Esophagus squamous epithelium (tissue), 4 donors: Measurements from ENCODE around the gene GPRIN3.

ENCODE experiments used
- POLR2A ChIP-seq, 4 donors: fragments of 450-650 bp; IDR thresholded peaks; one replicate each; pipeline ENCODE4 v1.6.1; 2017; ENCODE audit warnings: antibody characterized with exemption in 4 of 4, mild to moderate bottlenecking in 4 of 4, moderate library complexity in 3 of 4
- TF ChIP-seq, protein P1 (sequence below), 6 experiments: fragments of 450-650 bp in 4 of 6; fragments of 200-600 bp in 2 of 6; sonication (generic) in 2 of 6; IDR thresholded peaks; one replicate each; pipeline ENCODE4 v1.5.1; 2016 to 2019; ENCODE audit warnings: antibody characterized with exemption in 6 of 6, mild to moderate bottlenecking in 4 of 6, moderate library complexity in 4 of 6

DNA sequence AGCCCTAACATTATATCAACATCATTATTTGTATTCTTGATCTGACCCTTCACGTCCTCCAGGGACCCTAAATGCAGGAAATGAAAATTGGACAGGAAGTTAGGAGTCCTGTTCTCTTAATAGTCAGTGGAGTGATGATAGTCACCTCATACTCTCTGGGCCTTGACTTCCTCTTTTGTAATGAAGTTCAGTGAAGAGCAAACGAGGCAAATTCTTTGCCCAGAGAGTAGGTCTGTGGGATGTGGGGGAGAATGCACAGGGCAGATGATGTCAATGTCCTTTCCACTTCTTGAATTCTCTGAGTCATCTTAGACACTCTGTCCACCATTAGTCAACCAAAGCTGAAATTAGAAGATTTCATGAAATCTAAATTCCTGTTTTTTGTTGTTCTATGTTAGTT, 17.1 kb upstream of the GPRIN3 start:
- TF ChIP-seq, protein P1, sequence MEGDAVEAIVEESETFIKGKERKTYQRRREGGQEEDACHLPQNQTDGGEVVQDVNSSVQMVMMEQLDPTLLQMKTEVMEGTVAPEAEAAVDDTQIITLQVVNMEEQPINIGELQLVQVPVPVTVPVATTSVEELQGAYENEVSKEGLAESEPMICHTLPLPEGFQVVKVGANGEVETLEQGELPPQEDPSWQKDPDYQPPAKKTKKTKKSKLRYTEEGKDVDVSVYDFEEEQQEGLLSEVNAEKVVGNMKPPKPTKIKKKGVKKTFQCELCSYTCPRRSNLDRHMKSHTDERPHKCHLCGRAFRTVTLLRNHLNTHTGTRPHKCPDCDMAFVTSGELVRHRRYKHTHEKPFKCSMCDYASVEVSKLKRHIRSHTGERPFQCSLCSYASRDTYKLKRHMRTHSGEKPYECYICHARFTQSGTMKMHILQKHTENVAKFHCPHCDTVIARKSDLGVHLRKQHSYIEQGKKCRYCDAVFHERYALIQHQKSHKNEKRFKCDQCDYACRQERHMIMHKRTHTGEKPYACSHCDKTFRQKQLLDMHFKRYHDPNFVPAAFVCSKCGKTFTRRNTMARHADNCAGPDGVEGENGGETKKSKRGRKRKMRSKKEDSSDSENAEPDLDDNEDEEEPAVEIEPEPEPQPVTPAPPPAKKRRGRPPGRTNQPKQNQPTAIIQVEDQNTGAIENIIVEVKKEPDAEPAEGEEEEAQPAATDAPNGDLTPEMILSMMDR (IDR thresholded peaks at IDR 0.05) = no peak
- no peak for TF ChIP-seq POLR2A (IDR thresholded peaks at IDR 0.05)
